H4 (cell line): ENCODE data around the gene NTN1. TPM values are rescaled to one million over a fixed set of nuclear protein-coding genes. Genes with fewer than 3 reads are reported as not detected.

Experiments
- DNase-seq: peaks from one replicate; pipeline ENCODE4 v3.0.0-alpha.2; 2015; ENCODE audit warnings: low spot score
- total RNA-seq: library from RNA; depleted of rRNA; stranded (reverse); fragments of >200 nt; shearing (Covaris generic); gene quantifications from 2 replicates; pipeline ENCODE4 v1.2.3, GENCODE V29; 2014

NTN1 gene
- total RNA-seq, 1 experiment from 2014 or later = 2.0 TPM

GRCh38 chr17:9217151-9218056 is 196.1 kb downstream of the NTN1 start:
- DNase-seq = peak; percentile 49

GRCh38 chr17:9218064-9218635 is 196.8 kb downstream of the NTN1 start:
- no peak for DNase-seq

GRCh38 chr17:9218911-9219310 is 197.6 kb downstream of the NTN1 start:
- DNase-seq = no peak

GRCh38 chr17:9219631-9220397 is 198.5 kb downstream of the NTN1 start:
- DNase-seq = no peak

GRCh38 chr17:9220398-9221146 is 199.3 kb downstream of the NTN1 start:
- DNase-seq = no peak

GRCh38 chr17:9221147-9221921 is 200.0 kb downstream of the NTN1 start:
- no peak for DNase-seq

GRCh38 chr17:9221922-9222180 is 200.5 kb downstream of the NTN1 start:
- no peak for DNase-seq

- no peak for DNase-seq
Observed at GRCh38 chr17:9223531-9223930, 202.2 kb downstream of the NTN1 start.

- no peak for DNase-seq
Observed at GRCh38 chr17:9224485-9224884, 203.2 kb downstream of the NTN1 start.

- DNase-seq = no peak
Observed at GRCh38 chr17:9225305-9226101, 204.2 kb downstream of the NTN1 start.

- DNase-seq = no peak
Observed at GRCh38 chr17:9226130-9226793, 205.0 kb downstream of the NTN1 start.

GRCh38 chr17:9226794-9227135 is 205.5 kb downstream of the NTN1 start:
- DNase-seq = no peak

- DNase-seq = no peak
Observed at GRCh38 chr17:9227819-9228407, 206.6 kb downstream of the NTN1 start.

GRCh38 chr17:9228408-9229159 is 207.3 kb downstream of the NTN1 start:
- DNase-seq = peak; percentile 16

GRCh38 chr17:9229160-9229825 is 208.0 kb downstream of the NTN1 start:
- DNase-seq = no peak

- no peak for DNase-seq
Observed at GRCh38 chr17:9229826-9230201, 208.5 kb downstream of the NTN1 start.

- DNase-seq = no peak
Observed at GRCh38 chr17:9230346-9230745, 209.0 kb downstream of the NTN1 start.

GRCh38 chr17:9230861-9231260 is 209.6 kb downstream of the NTN1 start:
- DNase-seq = no peak
